NT2/D1 (cell line): ENCODE data around the gene FAM163B.

Experiments
- DNase-seq: peaks from one replicate; pipeline ENCODE4 v3.0.0-alpha.2; 2011; ENCODE audit warnings: low read depth, low spot score
- H3K27me3 ChIP-seq: 2 replicates; pipeline ENCODE4 v1.6.0; 2011; ENCODE audit warnings: mild to moderate bottlenecking; ENCODE audit not compliant: insufficient read length, insufficient read depth
- H3K36me3 ChIP-seq: 2 replicates; pipeline ENCODE4 v1.6.1; 2011; ENCODE audit warnings: mild to moderate bottlenecking, low read length, mixed read lengths; ENCODE audit not compliant: insufficient read depth, insufficient read length
- H3K4me1 ChIP-seq: 2 replicates; pipeline ENCODE4 v1.5.1; 2011; ENCODE audit not compliant: insufficient read depth, insufficient read length
- H3K4me3 ChIP-seq: 2 replicates; pipeline ENCODE4 v1.5.1; 2011; ENCODE audit warnings: low read depth; ENCODE audit not compliant: insufficient read length
- H3K9ac ChIP-seq: 2 replicates; pipeline ENCODE4 v1.6.0; 2011; ENCODE audit warnings: low read depth; ENCODE audit not compliant: insufficient read length
- H3K9me3 ChIP-seq: 2 replicates; pipeline ENCODE4 v1.5.1; 2011; ENCODE audit warnings: mild to moderate bottlenecking, low read length; ENCODE audit not compliant: insufficient read depth
- SUZ12 ChIP-seq: IDR thresholded peaks from 2 replicates; pipeline ENCODE4 v1.6.1; 2011; ENCODE audit not compliant: insufficient read length, insufficient read depth; ENCODE audit errors: extremely low read depth
- YY1 ChIP-seq: IDR thresholded peaks from 2 replicates; pipeline ENCODE4 v1.6.1; 2011; ENCODE audit not compliant: insufficient read length, insufficient read depth
- ZNF274 ChIP-seq: IDR thresholded peaks from 2 replicates; pipeline ENCODE4 v1.6.1; 2011; ENCODE audit warnings: mild to moderate bottlenecking, low read depth, low read length

FAM163B gene

DNA sequence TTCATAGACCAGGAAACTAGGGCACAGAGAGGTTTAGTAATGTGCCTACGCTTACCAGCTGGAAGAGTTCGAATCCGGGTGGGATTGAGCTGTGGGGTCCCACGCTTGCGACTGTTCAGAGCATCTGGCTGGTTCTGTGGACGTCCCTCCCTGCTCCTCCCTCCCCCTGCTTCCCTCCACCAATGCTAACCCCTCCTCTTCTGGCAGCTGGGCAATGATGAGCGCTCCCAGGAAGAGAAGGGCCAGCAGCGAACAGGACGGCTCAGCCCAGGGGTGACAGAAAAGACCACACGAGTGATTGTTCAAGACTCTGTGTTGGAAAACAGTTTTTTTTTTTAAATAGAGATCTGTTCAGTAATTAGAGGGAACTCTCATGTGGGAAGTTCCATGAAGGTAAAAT is 6.9 kb downstream of the FAM163B start:
- Histone ChIP-seq H3K9me3 (peaks cover 11% of the 10 kb centered on the region), H3K27me3 (peaks cover 4% of the 10 kb centered on the region), H3K36me3 (no peaks in the 10 kb centered on the region), H3K4me1 (peaks cover 26% of the 10 kb centered on the region), H3K9ac (no peak overlapping the region), H3K4me3 (no peak overlapping the region)
- TF ChIP-seq ZNF274 (no peak), SUZ12 (no peak), YY1 (no peak)
- no peak for DNase-seq

DNA sequence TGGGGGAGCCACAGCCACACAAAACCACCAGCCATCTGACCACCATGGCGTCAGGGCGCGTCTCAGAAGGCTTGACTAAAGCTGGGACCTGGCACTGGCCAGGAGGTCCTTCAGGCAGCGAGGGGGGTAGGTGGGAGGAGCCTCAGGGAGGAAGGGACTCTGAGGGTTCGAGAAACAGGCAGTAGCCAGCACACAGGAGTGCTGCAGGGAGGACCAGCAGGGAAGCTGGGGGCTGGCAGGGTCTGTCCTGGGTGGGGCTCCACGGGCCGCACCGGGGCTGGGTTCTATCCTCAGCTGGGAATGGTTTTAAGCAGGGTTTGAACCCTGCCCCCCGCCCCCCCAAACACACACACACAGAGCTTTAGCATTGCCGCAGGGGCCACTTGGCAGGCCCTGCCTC is 7.4 kb downstream of the FAM163B start:
- Histone ChIP-seq H3K36me3 (no peaks in the 10 kb centered on the region), H3K27me3 (no peaks in the 10 kb centered on the region), H3K4me3 (no peak overlapping the region), H3K9ac (no peak overlapping the region), H3K9me3 (peaks cover 16% of the 10 kb centered on the region), H3K4me1 (peaks cover 24% of the 10 kb centered on the region)
- no peak for DNase-seq
- no peak for TF ChIP-seq YY1
- TF ChIP-seq SUZ12: no peak
- no peak for TF ChIP-seq ZNF274

DNA sequence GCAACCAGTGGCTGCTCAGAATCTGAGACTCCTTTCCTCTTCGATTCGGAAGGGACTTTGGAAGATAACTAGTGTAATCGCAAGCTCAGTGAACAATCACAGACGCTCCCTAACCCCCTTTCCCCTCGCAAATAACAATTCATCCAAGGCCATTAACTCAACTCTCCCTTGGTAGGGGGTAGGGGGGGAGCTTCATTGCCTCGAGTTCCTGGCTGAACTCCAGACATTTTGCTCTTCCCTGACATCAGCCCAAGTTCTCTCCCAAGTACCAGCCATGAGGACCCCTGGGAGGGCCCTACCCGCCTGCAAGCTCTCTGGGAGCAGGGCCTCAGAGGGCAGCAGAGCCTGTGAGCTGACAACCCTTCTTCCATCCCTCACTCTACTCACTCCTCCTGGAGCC is 8.4 kb downstream of the FAM163B start:
- H3K27me3 ChIP-seq: no peaks in the 10 kb centered on the region

DNA sequence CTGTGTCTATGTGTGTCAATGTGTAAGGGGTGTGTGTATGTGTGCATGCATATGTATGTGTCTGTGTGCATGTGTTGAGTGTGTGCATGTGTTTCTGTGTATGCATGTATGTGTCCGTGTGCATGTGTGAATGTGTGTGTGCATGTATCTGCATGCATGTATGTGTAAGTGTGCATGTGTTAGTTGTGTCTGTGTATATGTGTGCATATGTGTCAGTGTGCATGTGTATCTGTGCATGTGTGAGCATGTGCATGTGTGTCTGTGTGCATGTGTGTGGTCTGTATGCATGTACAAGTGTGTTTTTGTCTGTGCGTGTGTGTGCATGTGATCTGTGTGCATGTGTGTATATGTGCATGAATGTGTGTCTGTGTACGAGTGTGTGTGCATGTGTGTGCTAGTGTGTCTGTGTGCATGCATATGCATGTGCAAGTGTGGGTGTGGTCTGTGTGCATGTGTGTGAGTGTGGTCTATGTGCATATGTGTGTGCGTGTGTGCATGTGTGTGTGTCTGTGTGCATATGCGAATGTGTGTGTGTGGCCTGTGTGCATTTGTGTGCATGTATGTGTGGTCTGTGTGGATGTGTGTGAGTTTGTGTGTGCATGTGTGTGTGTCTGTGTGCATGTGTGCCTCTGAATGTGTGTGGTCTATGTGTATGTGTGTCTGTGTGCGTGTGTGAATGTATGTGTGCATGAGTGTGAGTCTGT is 9.6 kb downstream of the FAM163B start:
- no peak for DNase-seq
- H3K4me1 ChIP-seq: peaks cover 11% of the 10 kb centered on the region
- no peaks in the 10 kb centered on the region for H3K27me3 ChIP-seq
- H3K9ac ChIP-seq: no peak overlapping the region
- peaks cover 22% of the 10 kb centered on the region for H3K9me3 ChIP-seq
- no peaks in the 10 kb centered on the region for H3K36me3 ChIP-seq
- no peak overlapping the region for H3K4me3 ChIP-seq
- TF ChIP-seq SUZ12 (no peak), YY1 (no peak), ZNF274 (no peak)

More for the DNA sequence above, 8.4 kb downstream of the FAM163B start:
- H3K9me3 ChIP-seq: peaks cover 22% of the 10 kb centered on the region
- H3K9ac ChIP-seq: no peak overlapping the region
- H3K4me1 ChIP-seq: peaks cover 18% of the 10 kb centered on the region
- no peaks in the 10 kb centered on the region for H3K36me3 ChIP-seq
- no peak for DNase-seq
- TF ChIP-seq SUZ12 (no peak), ZNF274 (no peak), YY1 (no peak)
- no peak overlapping the region for H3K4me3 ChIP-seq

DNA sequence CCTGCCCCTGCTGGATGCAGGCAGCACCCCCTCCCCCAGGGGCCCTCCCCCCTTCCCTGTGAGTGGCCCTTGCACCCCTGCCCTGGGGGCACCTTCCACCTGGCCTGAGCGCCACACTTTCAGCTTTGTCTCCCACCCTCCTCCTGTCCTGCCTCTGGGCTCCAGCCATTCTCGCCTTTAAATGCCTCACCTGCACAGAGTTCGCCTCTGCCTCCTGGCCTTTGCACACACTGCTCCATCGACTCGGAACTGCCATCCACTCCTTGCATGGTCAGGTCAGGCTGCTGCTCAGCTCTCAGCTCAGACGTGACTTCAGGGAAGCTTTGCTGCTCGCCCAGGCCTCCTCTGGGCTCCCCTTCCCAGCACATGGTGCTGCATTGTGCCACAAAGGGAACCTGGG is 10.2 kb downstream of the FAM163B start:
- Histone ChIP-seq H3K27me3 (no peaks in the 10 kb centered on the region), H3K4me3 (no peak overlapping the region), H3K4me1 (peaks cover 11% of the 10 kb centered on the region), H3K9me3 (peaks cover 22% of the 10 kb centered on the region), H3K9ac (no peak overlapping the region), H3K36me3 (no peaks in the 10 kb centered on the region)
- TF ChIP-seq YY1: no peak
- DNase-seq: no peak

DNA sequence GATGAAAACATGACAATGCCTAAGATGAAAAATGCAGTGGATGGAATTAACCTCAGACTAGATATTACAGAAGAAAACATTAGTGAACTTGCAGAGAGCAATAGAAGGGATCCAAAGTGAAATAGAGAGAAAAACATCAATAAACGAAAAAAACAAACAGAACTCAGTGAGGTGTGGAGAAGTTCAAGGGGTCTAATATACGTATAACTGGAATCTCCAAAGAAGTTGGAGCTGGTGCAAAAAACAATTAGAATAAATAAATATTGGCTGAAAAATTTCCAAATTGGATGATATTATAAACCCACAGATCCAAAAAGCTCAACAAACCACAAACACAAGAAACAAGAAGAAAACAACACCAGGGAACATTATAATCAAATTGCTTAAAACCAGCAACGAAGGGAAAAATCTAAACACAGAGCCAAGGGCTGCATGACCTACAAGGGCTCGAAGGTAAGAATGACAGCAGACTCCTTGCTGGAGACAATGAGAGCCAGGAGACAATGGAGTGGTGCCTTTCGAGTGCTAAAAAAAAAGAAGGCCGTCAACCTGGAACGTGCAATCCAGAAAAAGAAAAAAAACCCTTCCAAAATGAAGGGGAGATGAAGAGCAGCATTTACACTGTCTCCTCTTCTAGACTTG is 11.8 kb downstream of the FAM163B start:
- Histone ChIP-seq H3K36me3 (no peaks in the 10 kb centered on the region), H3K4me1 (peaks cover 7% of the 10 kb centered on the region), H3K9me3 (peaks cover 22% of the 10 kb centered on the region), H3K4me3 (no peak overlapping the region), H3K9ac (no peak overlapping the region), H3K27me3 (no peaks in the 10 kb centered on the region)
- DNase-seq: no peak
- TF ChIP-seq YY1 (no peak), ZNF274 (no peak), SUZ12 (no peak)

DNA sequence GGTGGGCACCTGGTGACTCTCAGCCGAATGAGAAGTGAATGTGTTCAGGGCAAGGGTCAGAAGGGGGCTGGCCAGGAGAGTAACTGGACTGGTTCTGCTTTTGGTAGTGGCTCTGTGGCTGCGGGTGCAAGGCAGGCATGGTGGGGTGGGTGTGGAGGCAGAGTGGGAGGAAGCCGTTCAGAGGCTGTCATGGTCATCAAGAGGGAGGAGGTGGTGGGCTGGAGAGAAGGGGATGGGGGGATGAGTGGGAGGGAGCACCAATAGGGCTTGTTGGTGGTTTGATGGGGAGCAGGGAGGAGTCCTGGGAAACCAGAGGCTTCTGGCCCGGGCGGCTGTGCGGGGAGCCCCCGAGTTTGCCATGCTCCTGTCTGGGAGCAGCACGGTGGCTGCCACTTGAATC is 13.3 kb downstream of the FAM163B start:
- Histone ChIP-seq H3K27me3 (no peaks in the 10 kb centered on the region), H3K4me3 (no peak overlapping the region)
- no peak for TF ChIP-seq ZNF274
- no peak for TF ChIP-seq SUZ12

More for the DNA sequence above, 13.3 kb downstream of the FAM163B start:
- Histone ChIP-seq H3K9ac (no peak overlapping the region), H3K4me1 (peaks cover 5% of the 10 kb centered on the region), H3K9me3 (peaks cover 22% of the 10 kb centered on the region), H3K36me3 (no peaks in the 10 kb centered on the region)
- no peak for DNase-seq
